Retinal pigment epithelial cell (primary cell): ENCODE data around the gene USP48.
"Not testable (repeated sequence)": the region's sequence is repeated elsewhere in the genome, so short reads cannot be mapped to it uniquely, and the experiment has no call there.

Experiments used
- DNase-seq: peaks from one replicate; pipeline ENCODE4 v3.0.0-alpha.2; 2010; ENCODE audit warnings: low read depth
- H3K4me3 ChIP-seq: 2 replicates; pipeline ENCODE4 v1.5.1; 2011; ENCODE audit warnings: mild to moderate bottlenecking, low read length, control low read depth, moderate library complexity
- TF ChIP-seq, protein P1 (sequence below): conservative IDR thresholded peaks from 2 replicates; pipeline ENCODE4 v1.5.1; 2011; ENCODE audit warnings: low read depth, low read length, control low read depth, inconsistent platforms

The USP48 gene

DNA sequence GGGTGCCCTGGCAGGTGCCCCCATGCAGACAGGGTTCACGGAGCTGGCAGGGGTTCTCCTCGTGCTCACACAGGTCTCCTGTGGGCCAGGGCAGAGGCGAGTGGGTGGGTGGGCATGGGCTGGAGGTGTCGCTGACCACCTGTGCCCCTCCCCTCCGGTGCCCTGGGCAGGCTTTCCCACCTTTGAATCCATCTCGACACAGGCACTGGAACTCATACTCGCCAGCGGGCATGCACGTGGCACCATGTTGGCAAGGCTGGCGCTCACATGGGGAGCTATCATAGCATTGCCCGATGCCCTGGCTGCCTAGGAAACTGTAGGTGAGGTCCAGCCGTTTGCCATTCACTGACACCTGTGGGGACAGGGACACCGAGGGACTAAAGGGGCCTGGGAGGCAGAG lies 45.1 kb upstream of the USP48 start:
- DNase-seq, result no peak
- TF ChIP-seq, protein P1, sequence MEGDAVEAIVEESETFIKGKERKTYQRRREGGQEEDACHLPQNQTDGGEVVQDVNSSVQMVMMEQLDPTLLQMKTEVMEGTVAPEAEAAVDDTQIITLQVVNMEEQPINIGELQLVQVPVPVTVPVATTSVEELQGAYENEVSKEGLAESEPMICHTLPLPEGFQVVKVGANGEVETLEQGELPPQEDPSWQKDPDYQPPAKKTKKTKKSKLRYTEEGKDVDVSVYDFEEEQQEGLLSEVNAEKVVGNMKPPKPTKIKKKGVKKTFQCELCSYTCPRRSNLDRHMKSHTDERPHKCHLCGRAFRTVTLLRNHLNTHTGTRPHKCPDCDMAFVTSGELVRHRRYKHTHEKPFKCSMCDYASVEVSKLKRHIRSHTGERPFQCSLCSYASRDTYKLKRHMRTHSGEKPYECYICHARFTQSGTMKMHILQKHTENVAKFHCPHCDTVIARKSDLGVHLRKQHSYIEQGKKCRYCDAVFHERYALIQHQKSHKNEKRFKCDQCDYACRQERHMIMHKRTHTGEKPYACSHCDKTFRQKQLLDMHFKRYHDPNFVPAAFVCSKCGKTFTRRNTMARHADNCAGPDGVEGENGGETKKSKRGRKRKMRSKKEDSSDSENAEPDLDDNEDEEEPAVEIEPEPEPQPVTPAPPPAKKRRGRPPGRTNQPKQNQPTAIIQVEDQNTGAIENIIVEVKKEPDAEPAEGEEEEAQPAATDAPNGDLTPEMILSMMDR, result no peak
- no peak overlapping the region for H3K4me3 ChIP-seq

DNA sequence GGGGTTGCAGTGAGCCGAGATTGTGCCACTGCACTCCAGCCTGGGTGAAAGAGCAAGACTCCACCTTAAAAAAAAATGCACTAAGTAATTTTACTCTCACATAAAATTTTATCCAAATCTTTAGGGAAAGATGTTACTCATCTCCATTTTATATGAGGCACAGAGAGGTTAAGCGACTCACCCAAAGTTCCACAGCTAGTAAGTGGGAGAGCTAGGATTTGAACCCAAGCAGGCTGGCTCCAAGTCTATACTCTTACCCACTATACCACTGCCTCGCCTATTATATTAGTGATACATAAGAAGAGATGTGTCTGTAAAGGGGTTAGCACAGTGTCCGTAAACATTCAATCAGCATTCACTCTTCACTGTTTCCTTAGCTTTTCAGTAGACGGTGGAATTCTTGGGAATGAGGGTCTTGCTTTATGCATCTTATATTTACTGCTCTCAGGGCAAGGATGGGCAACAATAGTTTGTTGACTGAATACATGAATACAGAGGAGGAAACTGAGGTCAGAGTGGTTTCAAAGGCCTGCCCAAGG lies 44.3 kb upstream of the USP48 start:
- H3K4me3 ChIP-seq, result no peak overlapping the region
- no peak for DNase-seq
- TF ChIP-seq, protein P1, result no peak

DNA sequence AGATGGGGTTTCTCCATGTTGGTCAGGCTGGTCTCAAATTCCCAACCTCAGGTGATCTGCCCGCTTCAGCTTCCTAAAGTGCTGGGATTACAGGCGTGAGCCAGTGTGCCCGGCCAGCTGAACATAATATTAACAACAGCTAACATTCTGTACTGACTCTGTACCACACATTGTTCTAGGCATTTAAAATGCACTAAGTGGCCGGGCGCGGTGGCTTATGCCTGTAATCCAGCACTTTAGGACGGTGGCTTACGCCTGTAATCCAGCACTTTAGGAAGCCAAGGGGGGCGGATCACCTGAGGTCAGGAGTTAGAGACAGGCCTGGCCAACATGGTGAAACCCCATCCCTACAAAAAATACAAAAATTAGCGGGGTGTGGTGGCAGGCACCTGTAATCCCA lies 43.7 kb upstream of the USP48 start:
- DNase-seq, H3K4me3 ChIP-seq: not testable (repeated sequence)

DNA sequence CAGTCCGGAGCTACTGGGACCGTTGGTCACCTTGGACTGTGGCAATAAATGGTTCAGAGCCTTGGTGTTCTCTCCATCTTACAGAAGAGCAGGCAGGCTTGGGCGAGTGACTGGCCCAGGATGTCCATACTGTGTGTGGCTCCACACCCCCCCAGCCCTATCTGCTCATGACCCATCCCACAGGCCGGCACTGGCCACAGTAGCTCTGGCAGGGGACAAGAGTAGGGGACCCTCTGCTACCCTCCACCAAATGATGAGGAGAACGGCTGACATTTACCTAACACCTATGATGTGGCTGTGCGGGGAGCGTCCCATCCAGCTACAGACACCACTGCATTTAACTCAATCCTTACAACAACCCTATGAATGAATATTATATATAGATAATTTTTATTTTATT lies 42.4 kb upstream of the USP48 start:
- no peak for DNase-seq
- no peak overlapping the region for H3K4me3 ChIP-seq
- TF ChIP-seq, protein P1, result no peak

DNA sequence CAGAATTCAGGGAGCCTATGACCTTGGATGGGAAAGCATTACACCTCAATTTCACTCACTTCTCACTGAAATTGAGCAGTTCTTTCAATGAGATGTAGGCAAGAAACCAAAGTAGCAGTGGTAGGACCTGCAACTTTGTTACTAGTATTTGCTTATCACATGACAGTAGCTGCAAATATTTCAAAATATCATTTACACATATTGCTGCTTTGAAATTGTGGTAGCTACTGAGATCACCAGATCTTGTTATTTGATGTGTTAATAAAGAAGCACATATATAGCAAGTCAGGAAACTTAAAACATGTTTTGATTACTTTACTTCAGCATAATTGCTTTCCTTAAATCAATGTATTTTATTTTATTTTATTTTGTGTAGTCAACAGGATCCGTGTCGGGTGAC lies 42.0 kb upstream of the USP48 start:
- DNase-seq, result no peak
- no peak overlapping the region for H3K4me3 ChIP-seq
- TF ChIP-seq, protein P1, result no peak

DNA sequence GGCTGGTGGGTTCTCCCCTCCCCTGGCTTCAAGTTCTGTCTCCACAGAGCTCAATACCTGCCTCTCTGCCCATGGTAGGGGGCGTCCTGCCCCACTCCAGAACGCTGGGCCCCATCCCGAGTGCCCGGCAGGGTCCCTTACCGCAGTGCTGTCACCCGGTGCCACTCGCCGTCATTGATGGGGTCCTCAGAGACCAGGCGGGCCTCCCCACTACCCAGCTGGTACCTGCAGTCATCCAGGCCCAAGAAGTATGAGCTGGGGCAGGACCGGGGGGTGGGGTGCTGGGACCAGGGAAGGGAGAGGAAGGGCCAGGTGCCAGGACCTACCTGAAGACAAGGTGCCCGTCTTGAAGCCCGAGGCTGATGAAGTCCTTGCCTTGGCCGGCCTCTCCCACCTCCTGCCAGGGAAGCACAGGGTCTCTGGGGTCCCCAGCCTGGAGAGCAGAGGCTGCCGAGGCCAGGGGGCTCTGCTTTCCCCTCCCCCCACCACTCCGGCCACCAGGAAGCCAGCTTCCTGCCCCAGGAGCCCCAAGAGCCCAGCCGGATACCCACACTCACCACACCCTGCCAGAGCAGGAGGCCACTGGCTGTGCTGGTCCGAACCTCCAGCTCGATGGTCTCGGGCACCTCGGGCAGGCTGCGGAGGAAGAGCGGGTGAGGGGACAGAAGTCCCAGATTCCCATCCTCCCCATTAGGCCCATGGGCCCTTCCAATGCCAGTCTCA lies 41.2 kb upstream of the USP48 start:
- TF ChIP-seq, protein P1, result no peak
- DNase-seq, result no peak
- no peak overlapping the region for H3K4me3 ChIP-seq

DNA sequence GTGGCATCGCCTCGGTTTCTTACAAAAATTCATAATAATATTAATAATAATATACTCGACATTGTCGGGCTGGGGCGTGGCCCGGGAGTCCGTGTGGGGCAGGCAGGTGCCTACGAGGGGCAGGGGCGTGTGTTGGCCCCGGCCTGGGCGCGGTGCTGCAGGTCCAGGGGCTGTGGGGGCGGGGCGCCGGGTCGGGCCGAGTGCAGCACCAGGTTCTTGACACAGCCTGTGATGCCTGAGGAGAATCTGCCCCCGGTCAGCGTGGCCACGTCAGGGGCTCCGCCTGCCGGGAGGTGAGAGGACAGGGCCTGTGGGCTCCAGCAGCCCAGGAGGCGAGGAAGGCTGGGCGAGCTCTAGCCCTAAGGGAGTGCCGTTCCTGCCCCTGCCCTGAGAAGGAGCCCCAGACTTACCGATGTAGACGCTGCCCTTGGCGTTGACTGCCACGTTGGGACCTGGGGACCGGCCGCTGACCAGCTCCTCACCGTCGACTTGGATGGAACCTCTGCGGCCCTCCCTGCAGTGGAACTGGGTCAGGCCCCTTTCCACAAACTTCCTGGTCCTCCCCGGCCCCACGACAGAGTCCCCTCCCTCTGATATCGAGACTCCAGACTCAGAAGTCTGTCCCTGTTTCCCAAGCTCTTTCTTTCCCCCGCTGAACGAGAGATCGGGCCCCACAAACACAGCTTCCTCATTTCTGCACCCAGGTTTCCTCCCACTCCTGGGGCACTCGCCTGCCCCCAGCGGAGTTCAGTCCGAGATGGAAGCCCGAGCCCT lies 40.4 kb upstream of the USP48 start:
- TF ChIP-seq, protein P1, result no peak
- no peak for DNase-seq
- H3K4me3 ChIP-seq, result no peak overlapping the region
